Measurements from ENCODE around the gene SDC3.

The SDC3 gene

DNA sequence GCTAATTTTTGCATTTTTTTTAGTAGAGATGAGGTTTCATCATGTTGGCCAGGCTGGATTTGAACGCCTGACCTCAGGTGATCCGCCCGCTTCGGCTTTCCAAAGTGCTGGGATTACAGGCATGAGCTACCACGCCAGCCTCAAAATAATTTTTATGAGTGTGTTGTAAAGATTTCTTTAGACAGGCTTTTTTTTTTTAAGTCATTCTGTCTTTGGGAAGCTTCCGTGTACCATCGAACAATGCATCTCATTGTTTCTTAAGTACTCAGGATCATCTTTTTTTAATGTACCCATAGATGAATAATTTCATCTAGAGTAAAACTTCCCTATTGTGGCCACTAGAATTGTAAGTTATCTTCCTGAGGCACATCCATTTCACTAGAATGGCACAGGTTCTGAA is 19.6 kb upstream of the SDC3 start:
- no peak for DNase-seq (ENCODE audit: low read depth)

DNA sequence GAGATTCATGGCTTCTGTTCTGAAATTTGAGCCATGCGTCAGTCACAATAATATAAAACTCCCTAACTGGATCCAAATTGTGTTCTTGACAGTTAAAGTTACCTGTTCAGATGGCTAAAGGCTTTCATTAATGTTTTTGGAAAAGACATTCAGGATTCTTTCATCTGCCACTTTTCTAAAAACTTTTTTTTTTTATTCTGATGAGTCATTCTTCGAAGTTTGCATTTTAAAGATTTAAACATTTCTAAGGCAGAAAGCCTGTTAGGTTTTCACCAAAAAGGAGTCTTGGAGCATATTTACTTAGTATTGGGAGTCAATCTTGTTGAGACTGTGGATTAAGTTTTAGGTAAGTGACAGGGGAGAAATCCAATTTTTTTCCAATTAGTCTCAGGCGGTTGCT is 18.9 kb upstream of the SDC3 start:
- DNase-seq (ENCODE audit: low read depth): no peak

DNA sequence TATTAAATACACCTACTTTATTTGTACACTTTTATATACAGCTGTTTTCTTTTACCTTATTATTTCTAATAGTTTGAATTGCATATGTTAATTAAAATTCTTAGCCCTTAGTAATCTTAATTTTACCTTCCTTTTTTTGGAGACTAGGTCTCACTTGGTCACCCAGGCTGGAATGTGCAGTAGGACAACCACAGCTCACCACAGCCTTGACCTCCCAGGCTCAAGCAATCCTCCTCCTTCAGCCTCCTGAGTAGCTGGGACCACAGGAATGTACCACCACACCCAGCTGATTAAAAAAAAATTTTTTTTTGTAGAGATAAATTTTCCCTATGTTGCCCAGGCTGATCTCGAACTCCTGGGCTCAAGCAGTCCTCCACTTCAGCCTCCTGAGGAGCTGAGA is 15.0 kb upstream of the SDC3 start:
- peak; percentile 48 for DNase-seq (ENCODE audit: low read depth)

DNA sequence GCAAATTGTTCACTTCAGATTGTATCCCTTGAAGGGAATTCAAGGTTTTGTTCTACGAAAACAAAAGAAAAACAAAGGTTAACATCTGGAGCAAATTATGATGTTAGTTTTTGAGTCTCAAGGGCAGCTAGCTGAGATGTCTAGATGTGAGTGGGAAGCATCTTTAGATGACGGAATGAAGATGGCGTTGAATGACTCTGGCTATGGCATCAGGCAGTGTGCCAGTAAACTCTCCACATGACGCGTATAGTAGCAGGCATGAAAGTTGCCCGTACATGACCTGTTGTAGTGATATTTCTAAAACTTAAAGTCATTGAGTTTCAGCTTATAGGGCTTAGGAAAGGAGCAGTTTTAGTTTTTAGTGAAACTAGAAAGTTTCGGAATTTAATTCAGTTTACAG is 12.3 kb upstream of the SDC3 start:
- DNase-seq (ENCODE audit: low read depth): no peak

DNA sequence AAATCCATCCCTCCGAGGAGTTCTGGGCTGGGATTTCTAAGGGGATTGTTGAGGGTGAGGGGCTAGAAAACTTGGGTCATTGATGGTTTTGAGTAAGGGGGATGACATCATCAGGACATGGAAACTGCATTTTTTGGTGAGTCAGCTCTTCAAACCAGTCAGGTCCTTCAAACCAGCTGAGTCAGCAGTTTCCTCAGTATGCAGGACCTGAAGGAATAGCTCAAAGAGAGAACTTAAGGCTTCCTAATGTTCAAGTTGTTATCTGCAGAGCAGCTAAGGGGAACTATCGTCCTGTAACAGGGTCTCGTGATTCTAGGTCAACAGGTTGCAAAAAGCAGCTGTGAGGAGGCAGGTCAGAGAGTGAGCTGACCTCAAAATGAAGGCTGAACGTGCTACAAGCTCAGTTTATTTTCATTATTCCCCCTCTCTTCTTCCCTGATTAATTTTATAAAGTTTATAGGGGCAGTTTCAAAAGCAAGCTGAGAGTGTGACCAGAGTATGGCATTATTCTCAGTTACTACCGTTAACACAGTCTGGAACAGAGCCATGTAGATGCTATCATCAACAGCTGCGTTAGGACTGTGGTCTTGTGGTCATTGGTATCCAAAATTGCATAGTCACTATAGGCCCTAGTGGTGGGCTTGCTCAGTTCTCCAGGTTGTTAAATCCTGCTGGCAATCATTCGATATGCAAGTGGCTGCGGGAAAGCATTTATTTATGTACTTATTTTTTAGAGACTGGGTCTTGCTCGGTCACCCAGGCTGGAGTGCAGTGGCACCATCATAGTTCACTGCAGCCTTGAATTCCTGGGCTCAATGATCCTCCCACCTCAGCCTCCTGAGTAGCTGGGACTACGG is 10.7 kb upstream of the SDC3 start:
- peak; percentile 78 for DNase-seq (ENCODE audit: low read depth)

DNA sequence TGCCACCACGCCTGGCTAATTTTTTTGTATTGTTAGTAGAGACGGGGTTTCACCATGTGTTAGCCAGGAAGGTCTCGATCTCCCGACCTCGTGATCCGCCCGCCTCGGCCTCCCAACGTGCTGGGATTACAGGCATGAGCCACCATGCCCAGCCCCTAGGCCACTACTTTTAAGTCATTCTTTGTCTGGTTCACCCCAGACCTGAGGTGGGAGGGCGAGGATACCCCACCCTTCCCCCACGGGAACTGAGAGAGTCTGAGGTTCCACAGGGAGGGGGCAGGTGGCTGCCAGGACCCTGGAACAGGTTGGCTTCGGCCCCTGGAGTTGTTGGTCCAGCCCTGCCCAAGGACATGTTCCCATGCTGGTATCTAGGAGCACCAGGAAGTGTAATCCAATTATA is 7.7 kb upstream of the SDC3 start:
- no peak for DNase-seq (ENCODE audit: low read depth)

GRCh38 chr1:30915491-30916230 is 7.1 kb upstream of the SDC3 start:
- no peak for DNase-seq (ENCODE audit: low read depth)

GRCh38 chr1:30914931-30915330 is 6.4 kb upstream of the SDC3 start:
- no peak for DNase-seq (ENCODE audit: low read depth)

DNA sequence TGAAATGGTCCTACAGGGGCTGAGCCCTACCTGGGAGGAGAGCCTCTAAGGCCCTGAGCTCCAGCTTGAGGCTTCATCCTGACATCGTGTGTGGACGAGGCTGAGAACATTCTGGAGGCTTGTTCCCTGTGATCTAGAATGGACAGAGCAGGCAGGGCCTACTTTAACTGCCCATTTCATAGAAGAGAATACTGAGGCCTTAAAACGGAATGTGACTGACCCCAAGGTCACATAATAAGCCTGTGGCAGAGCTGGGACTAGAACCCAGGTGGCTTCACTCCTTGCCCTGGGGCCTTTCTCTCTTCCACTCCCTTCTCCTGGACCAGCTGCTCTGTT is 6.0 kb upstream of the SDC3 start:
- DNase-seq (ENCODE audit: low read depth): no peak

GRCh38 chr1:30912913-30913652 is 4.5 kb upstream of the SDC3 start:
- peak; percentile 61 for DNase-seq (ENCODE audit: low read depth)

- DNase-seq (ENCODE audit: low read depth): no peak
These were observed 3.7 kb upstream of the SDC3 start for GRCh38 chr1:30912224-30912623.

DNA sequence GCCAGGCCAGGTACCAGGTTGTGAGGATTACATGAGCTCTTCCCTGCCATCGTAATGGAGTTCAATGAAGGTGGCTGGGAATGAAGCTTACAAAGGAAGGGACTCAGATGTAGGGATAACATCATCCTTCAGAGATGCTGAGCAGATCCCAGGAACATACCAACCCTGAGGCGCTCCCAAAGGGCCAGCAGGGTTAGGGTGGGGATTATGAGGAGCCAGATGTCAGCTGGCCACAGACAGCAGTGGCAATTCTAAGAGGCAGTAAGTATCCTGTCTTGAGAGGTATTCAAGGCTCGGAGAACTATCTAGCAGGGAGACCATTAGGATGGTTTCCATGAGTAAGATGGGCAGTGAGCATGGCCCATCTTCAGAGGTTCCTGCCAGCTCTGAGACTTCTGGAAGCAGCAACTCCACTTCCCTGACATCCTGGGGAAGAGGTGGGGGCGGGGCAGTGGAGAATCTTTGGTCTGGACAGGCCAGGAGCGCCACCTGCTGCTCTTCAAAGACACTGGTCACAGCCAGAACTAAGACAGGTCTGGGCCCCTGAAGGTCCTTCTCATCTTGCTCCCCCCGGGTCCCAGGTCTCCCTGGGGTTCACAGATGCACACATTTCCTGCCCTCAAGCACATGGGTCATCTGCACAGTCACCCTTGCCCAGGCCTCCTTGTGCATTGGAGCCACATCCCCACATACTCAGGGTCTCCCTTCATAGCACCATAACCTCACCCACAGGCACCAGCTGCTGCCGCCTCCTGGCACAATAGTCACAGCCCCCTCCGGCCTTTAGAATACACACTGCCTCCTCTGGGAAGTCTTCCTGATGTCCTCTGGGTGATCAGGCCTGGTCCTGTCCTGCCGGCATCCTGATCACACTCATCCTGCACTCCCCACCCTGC is 2.7 kb upstream of the SDC3 start:
- DNase-seq (ENCODE audit: low read depth): peak; percentile 73

GRCh38 chr1:30909365-30910068 is 959 bp upstream of the SDC3 start:
- no peak for DNase-seq (ENCODE audit: low read depth)

DNA sequence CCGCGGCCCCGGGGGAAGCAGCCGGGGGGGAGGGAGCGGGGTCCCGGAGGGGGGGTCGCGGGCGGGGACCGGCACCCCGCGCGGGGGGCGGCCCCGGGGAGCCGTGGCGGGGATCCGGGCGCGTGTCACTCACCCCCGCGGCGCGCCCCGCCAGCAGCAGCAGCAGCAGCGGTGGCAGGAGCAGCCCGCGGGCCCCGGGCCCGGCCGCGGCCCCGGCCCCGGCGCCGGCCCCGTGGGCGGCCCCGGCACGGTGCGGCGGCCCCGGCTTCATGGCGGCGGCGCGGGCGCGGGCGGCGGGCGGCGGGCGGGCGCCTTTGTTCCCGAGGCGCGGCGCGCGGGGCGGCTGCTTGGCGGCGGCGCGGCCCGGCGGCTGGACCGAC is 252 bp downstream of the SDC3 start:
- no peak for DNase-seq (ENCODE audit: low read depth)

GRCh38 chr1:30907481-30908315 is 860 bp downstream of the SDC3 start:
- DNase-seq (ENCODE audit: low read depth): no peak

DNA sequence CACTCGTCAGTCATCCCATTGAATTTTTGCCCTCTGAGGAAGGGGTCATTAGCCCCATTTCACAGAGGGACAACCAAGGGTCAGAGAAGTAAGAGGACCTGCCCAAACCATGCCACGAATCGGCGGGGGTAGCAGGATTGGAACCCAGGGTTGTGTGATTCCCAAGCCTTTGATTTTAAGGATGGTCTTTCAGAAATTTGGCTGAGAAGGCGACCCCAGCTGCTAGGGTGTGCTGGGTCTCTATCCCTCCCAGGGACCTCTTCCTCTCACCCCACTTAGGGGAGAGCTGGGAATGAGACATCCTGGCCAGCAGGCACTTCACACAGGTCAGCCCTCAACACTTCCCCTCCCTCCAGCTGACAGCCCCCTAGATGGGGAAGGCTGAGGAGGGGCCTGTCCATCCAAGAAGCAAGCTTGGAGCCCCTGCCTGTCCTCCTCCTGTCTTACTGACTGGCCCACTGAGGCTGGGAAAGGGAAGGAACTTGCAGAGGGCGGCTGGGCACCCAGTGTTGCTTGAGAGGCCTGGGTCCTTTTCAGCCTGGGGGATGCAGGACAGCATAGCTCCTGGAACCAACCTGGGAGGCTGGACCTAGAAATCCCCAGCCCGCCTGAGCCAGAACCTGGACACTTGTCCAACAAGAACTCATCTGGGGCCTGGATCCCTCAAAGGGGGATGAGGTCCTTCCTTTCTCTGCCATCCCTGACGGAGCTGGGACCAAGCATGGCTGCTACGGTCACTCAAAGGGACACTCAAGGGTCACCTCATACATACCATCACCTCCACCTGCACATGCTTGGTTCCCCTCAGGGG is 1.7 kb downstream of the SDC3 start:
- DNase-seq (ENCODE audit: low read depth): no peak

GRCh38 chr1:30905916-30906620 is 2.5 kb downstream of the SDC3 start:
- DNase-seq (ENCODE audit: low read depth): no peak

- DNase-seq (ENCODE audit: low read depth): no peak
These were observed 3.2 kb downstream of the SDC3 start for GRCh38 chr1:30905403-30905802.

DNA sequence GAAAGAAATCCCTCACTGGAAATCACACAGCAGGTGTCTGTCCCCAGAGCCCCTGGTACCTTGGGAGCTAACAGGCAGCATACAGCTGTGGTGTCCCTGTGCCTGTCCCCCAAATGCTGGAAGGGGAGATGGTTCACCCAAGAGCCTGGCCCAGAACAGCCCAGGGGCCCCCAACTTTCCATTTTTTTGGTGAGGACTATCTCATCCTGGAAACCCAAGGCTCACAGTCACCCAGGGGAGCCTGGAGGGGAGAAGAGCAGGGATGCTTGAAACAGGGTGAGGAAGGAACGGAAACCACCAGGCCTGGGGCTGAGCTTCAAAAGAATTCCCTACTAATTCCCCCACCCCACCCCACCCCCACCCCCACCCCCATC is 3.6 kb downstream of the SDC3 start:
- DNase-seq (ENCODE audit: low read depth): no peak

All from amniotic epithelial cell (primary cell).